Hepatocyte (in vitro differentiated cells): Measurements from ENCODE around the gene MON1B.

Experiments used
- EZH2phosphoT487 ChIP-seq: fragments of 200-600 bp; sonication (generic); IDR thresholded peaks from one replicate; pipeline ENCODE4 v1.6.1; 2018; ENCODE audit warnings: antibody characterized with exemption, mild to moderate bottlenecking, low read depth, moderate library complexity; ENCODE audit not compliant: unreplicated experiment, severe bottlenecking
- TF ChIP-seq, protein P1 (sequence below): fragments of 200-600 bp; sonication (generic); IDR thresholded peaks from 2 replicates; pipeline ENCODE4 v1.5.1; 2016; ENCODE audit warnings: antibody characterized with exemption, mild to moderate bottlenecking; ENCODE audit not compliant: poor library complexity

DNA sequence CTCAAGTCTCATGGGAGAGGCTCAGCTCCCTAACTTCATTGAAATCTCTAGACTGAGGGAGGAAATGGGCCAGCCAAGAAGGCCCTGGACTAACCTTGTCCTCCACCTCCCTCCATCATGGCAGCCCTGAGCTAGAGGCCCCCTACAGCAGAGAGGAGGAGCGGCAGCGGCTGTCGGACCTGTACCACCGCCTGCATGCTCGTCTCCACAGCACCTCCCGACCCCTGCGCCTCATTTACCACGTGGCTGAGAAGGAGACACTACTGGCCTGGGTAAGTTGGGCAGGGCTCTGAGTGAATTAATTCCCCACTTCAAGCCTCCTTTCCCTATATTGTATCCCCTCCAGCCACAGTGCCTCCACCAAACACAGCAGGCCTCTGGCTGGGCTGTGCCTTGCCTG, 4.4 kb downstream of the MON1B start:
- TF ChIP-seq, protein P1, sequence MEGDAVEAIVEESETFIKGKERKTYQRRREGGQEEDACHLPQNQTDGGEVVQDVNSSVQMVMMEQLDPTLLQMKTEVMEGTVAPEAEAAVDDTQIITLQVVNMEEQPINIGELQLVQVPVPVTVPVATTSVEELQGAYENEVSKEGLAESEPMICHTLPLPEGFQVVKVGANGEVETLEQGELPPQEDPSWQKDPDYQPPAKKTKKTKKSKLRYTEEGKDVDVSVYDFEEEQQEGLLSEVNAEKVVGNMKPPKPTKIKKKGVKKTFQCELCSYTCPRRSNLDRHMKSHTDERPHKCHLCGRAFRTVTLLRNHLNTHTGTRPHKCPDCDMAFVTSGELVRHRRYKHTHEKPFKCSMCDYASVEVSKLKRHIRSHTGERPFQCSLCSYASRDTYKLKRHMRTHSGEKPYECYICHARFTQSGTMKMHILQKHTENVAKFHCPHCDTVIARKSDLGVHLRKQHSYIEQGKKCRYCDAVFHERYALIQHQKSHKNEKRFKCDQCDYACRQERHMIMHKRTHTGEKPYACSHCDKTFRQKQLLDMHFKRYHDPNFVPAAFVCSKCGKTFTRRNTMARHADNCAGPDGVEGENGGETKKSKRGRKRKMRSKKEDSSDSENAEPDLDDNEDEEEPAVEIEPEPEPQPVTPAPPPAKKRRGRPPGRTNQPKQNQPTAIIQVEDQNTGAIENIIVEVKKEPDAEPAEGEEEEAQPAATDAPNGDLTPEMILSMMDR, result no peak
- no peak for TF ChIP-seq EZH2phosphoT487
